ENCODE results near the gene ICOSLG.
"Not testable (repeated sequence)": the region's sequence is repeated elsewhere in the genome, so short reads cannot be mapped to it uniquely, and the experiment has no call there.

Gene ICOSLG

DNA sequence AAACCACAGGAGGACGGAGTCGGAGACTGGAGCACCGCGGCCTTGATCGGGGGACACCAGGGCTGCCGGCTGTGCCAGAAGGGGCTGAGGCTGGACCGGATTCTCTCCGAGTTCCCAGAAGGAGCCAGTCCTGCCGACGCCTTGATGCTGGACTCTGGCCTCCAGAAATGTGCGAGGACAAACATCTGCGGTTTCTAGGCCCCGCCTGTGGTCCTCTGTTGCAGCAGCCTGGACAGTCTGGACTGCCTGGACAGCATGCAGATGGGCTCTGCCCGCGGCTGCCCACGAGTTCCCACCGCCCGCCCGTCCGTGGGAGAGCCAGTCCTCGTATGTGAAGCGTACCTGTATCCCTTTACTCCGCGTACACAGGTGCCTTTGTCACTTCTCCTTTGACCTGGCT lies 34.6 kb downstream of the ICOSLG start:
- no CpG with 5 or more reads among the region's 24 CpGs for WGBS, 2 donors (ENCODE audit: extremely low coverage in 2 of 2, insufficient read length in 2 of 2, insufficient replicate concordance in 1 of 2)
- not testable (repeated sequence) for H3K27ac ChIP-seq (replicated peaks; ENCODE audit: low read length); H3K79me1 ChIP-seq (ENCODE audit: low read depth, low read length); H4K91ac ChIP-seq (ENCODE audit: low read depth, low read length, poor library complexity); H2BK15ac ChIP-seq (ENCODE audit: low read length); H3K18ac ChIP-seq (ENCODE audit: low read length); H3K4me2 ChIP-seq (ENCODE audit: insufficient read depth, low read length, poor library complexity, severe bottlenecking); H3K4me1 ChIP-seq (ENCODE audit: control insufficient read depth in 2 of 2, insufficient read depth in 1 of 2, low read depth in 1 of 2, low read length in 2 of 2); H2AK5ac ChIP-seq (ENCODE audit: low read depth, low read length); H4K8ac ChIP-seq (ENCODE audit: low read depth, low read length); H2BK120ac ChIP-seq (ENCODE audit: low read depth, low read length); H3K4ac ChIP-seq (ENCODE audit: low read length); H2BK12ac ChIP-seq (ENCODE audit: low read length); H3K23ac ChIP-seq (ENCODE audit: low read depth, low read length, poor library complexity); DNase-seq (ENCODE audit: low spot score); H2BK5ac ChIP-seq (ENCODE audit: low read length); H3K4me3 ChIP-seq (ENCODE audit: low read length in 2 of 2); H2AFZ ChIP-seq (ENCODE audit: low read length); H3K9me3 ChIP-seq (replicated peaks in 1 of 2; ENCODE audit: control insufficient read depth in 2 of 2, insufficient read depth in 1 of 2, low read depth in 1 of 2, low read length in 2 of 2); H3K9ac ChIP-seq (ENCODE audit: low read depth, low read length, poor library complexity); H3K14ac ChIP-seq (ENCODE audit: low read length); H3K27me3 ChIP-seq (ENCODE audit: control insufficient read depth in 3 of 3, insufficient read depth in 3 of 3, low read depth in 1 of 3, low read length in 3 of 3); H3K36me3 ChIP-seq (replicated peaks in 1 of 2; ENCODE audit: control insufficient read depth in 2 of 2, insufficient read depth in 2 of 2, low read length in 2 of 2)

- not testable (repeated sequence) for H3K4me1 ChIP-seq (ENCODE audit: control insufficient read depth in 2 of 2, insufficient read depth in 1 of 2, low read depth in 1 of 2, low read length in 2 of 2); H3K79me1 ChIP-seq (ENCODE audit: low read depth, low read length); H3K4me3 ChIP-seq (ENCODE audit: low read length in 2 of 2); H2BK5ac ChIP-seq (ENCODE audit: low read length); H2BK12ac ChIP-seq (ENCODE audit: low read length); H2AK5ac ChIP-seq (ENCODE audit: low read depth, low read length); H3K14ac ChIP-seq (ENCODE audit: low read length); H2BK120ac ChIP-seq (ENCODE audit: low read depth, low read length); DNase-seq (ENCODE audit: low spot score); H3K27me3 ChIP-seq (ENCODE audit: control insufficient read depth in 3 of 3, insufficient read depth in 3 of 3, low read depth in 1 of 3, low read length in 3 of 3); H3K9ac ChIP-seq (ENCODE audit: low read depth, low read length, poor library complexity); H2AFZ ChIP-seq (ENCODE audit: low read length); H3K27ac ChIP-seq (replicated peaks; ENCODE audit: low read length); H3K4ac ChIP-seq (ENCODE audit: low read length); H2BK15ac ChIP-seq (ENCODE audit: low read length); H3K23ac ChIP-seq (ENCODE audit: low read depth, low read length, poor library complexity); H3K36me3 ChIP-seq (replicated peaks in 1 of 2; ENCODE audit: control insufficient read depth in 2 of 2, insufficient read depth in 2 of 2, low read length in 2 of 2); H3K4me2 ChIP-seq (ENCODE audit: insufficient read depth, low read length, poor library complexity, severe bottlenecking); H3K18ac ChIP-seq (ENCODE audit: low read length); H3K9me3 ChIP-seq (replicated peaks in 1 of 2; ENCODE audit: control insufficient read depth in 2 of 2, insufficient read depth in 1 of 2, low read depth in 1 of 2, low read length in 2 of 2); H4K91ac ChIP-seq (ENCODE audit: low read depth, low read length, poor library complexity); H4K8ac ChIP-seq (ENCODE audit: low read depth, low read length)
- WGBS, 2 donors (ENCODE audit: extremely low coverage in 2 of 2, insufficient read length in 2 of 2, insufficient replicate concordance in 1 of 2): no CpG with 5 or more reads among the region's 30 CpGs
These were observed 38.0 kb downstream of the ICOSLG start for GRCh38 chr21:44202590-44203299.

- not testable (repeated sequence) for H2BK120ac ChIP-seq (ENCODE audit: low read depth, low read length); H3K27ac ChIP-seq (replicated peaks; ENCODE audit: low read length); H4K91ac ChIP-seq (ENCODE audit: low read depth, low read length, poor library complexity); H2BK15ac ChIP-seq (ENCODE audit: low read length); H3K14ac ChIP-seq (ENCODE audit: low read length); H2AFZ ChIP-seq (ENCODE audit: low read length); H2AK5ac ChIP-seq (ENCODE audit: low read depth, low read length); H2BK12ac ChIP-seq (ENCODE audit: low read length); H3K79me1 ChIP-seq (ENCODE audit: low read depth, low read length); H3K4me2 ChIP-seq (ENCODE audit: insufficient read depth, low read length, poor library complexity, severe bottlenecking); H2BK5ac ChIP-seq (ENCODE audit: low read length); H3K4me1 ChIP-seq (ENCODE audit: control insufficient read depth in 2 of 2, insufficient read depth in 1 of 2, low read depth in 1 of 2, low read length in 2 of 2); H3K18ac ChIP-seq (ENCODE audit: low read length); H3K23ac ChIP-seq (ENCODE audit: low read depth, low read length, poor library complexity); H3K4me3 ChIP-seq (ENCODE audit: low read length in 2 of 2); DNase-seq (ENCODE audit: low spot score); H3K9me3 ChIP-seq (replicated peaks in 1 of 2; ENCODE audit: control insufficient read depth in 2 of 2, insufficient read depth in 1 of 2, low read depth in 1 of 2, low read length in 2 of 2); H4K8ac ChIP-seq (ENCODE audit: low read depth, low read length); H3K36me3 ChIP-seq (replicated peaks in 1 of 2; ENCODE audit: control insufficient read depth in 2 of 2, insufficient read depth in 2 of 2, low read length in 2 of 2); H3K4ac ChIP-seq (ENCODE audit: low read length); H3K9ac ChIP-seq (ENCODE audit: low read depth, low read length, poor library complexity); H3K27me3 ChIP-seq (ENCODE audit: control insufficient read depth in 3 of 3, insufficient read depth in 3 of 3, low read depth in 1 of 3, low read length in 3 of 3)
- WGBS, 2 donors (ENCODE audit: extremely low coverage in 2 of 2, insufficient read length in 2 of 2, insufficient replicate concordance in 1 of 2): no CpG with 5 or more reads among the region's 11 CpGs
These were observed 40.7 kb downstream of the ICOSLG start for GRCh38 chr21:44199997-44200396.

GRCh38 chr21:44199448-44199847 lies 41.3 kb downstream of the ICOSLG start:
- WGBS, 2 donors (ENCODE audit: extremely low coverage in 2 of 2, insufficient read length in 2 of 2, insufficient replicate concordance in 1 of 2): no CpG with 5 or more reads among the region's 15 CpGs
- H2AK5ac ChIP-seq (ENCODE audit: low read depth, low read length): no peak overlapping the region
- no peak overlapping the region for H3K4me3 ChIP-seq (ENCODE audit: low read length in 2 of 2)
- H2BK120ac ChIP-seq (ENCODE audit: low read depth, low read length): no peak overlapping the region
- H2AFZ ChIP-seq (ENCODE audit: low read length): no peak overlapping the region
- no peaks in the 10 kb centered on the region for H3K36me3 ChIP-seq (replicated peaks in 1 of 2; ENCODE audit: control insufficient read depth in 2 of 2, insufficient read depth in 2 of 2, low read length in 2 of 2)
- H3K9me3 ChIP-seq (replicated peaks in 1 of 2; ENCODE audit: control insufficient read depth in 2 of 2, insufficient read depth in 1 of 2, low read depth in 1 of 2, low read length in 2 of 2): no peaks in the 10 kb centered on the region
- no peaks in the 10 kb centered on the region for H3K4me1 ChIP-seq (ENCODE audit: control insufficient read depth in 2 of 2, insufficient read depth in 1 of 2, low read depth in 1 of 2, low read length in 2 of 2)
- no peak overlapping the region for H3K14ac ChIP-seq (ENCODE audit: low read length)
- no peak for DNase-seq (ENCODE audit: low spot score)
- H3K9ac ChIP-seq (ENCODE audit: low read depth, low read length, poor library complexity): no peak overlapping the region
- no peak overlapping the region for H2BK5ac ChIP-seq (ENCODE audit: low read length)
- H2BK12ac ChIP-seq (ENCODE audit: low read length): no peak overlapping the region
- H4K8ac ChIP-seq (ENCODE audit: low read depth, low read length): no peak overlapping the region
- H3K4me2 ChIP-seq (ENCODE audit: insufficient read depth, low read length, poor library complexity, severe bottlenecking): no peak overlapping the region
- no peaks in the 10 kb centered on the region for H3K27me3 ChIP-seq (ENCODE audit: control insufficient read depth in 3 of 3, insufficient read depth in 3 of 3, low read depth in 1 of 3, low read length in 3 of 3)
- no peak overlapping the region for H3K18ac ChIP-seq (ENCODE audit: low read length)
- H2BK15ac ChIP-seq (ENCODE audit: low read length): no peak overlapping the region
- no peak overlapping the region for H3K23ac ChIP-seq (ENCODE audit: low read depth, low read length, poor library complexity)
- H3K79me1 ChIP-seq (ENCODE audit: low read depth, low read length): no peaks in the 10 kb centered on the region
- H3K27ac ChIP-seq (replicated peaks; ENCODE audit: low read length): no peak overlapping the region
- no peak overlapping the region for H3K4ac ChIP-seq (ENCODE audit: low read length)
- no peak overlapping the region for H4K91ac ChIP-seq (ENCODE audit: low read depth, low read length, poor library complexity)
